Smooth muscle cell (in vitro differentiated cells): Measurements from ENCODE around the gene SCN4B. TPM values are rescaled to one million over a fixed set of nuclear protein-coding genes. Genes with fewer than 3 reads are reported as not detected.
A peak's percentile ranks its signal among the peaks of the same experiment; 100 is the strongest.

Source experiments
- DNase-seq: peaks from one replicate; lab custom pipeline; 2025; ENCODE audit not compliant: unreplicated experiment; lab: John Stamatoyannopoulos, UW
- H2AFZ ChIP-seq: fragments of 200-600 bp; sonication (generic); 2 replicates; pipeline ENCODE4 v1.6.0; 2016; ENCODE audit warnings: antibody characterized with exemption, low read depth, mild to moderate bottlenecking
- H3F3A ChIP-seq: fragments of 200-600 bp; sonication (generic); 2 replicates; pipeline ENCODE4 v1.6.0; 2017; ENCODE audit warnings: antibody characterized with exemption, low read depth
- H3K27ac ChIP-seq: fragments of 200-600 bp; sonication (generic); 2 replicates; pipeline ENCODE4 v1.5.1; 2016; ENCODE audit warnings: low read depth, mild to moderate bottlenecking
- H3K27me3 ChIP-seq: fragments of 200-600 bp; sonication (generic); 2 replicates; pipeline ENCODE4 v1.6.1; 2016; ENCODE audit warnings: low read depth, mild to moderate bottlenecking
- H3K36me3 ChIP-seq: fragments of 200-600 bp; sonication (generic); 2 replicates; pipeline ENCODE4 v1.5.1; 2016; ENCODE audit warnings: low read depth
- H3K4me1 ChIP-seq: fragments of 200-600 bp; sonication (generic); 2 replicates; pipeline ENCODE4 v1.5.1; 2016; ENCODE audit warnings: low read depth
- H3K4me2 ChIP-seq: fragments of 200-600 bp; sonication (generic); 2 replicates; pipeline ENCODE4 v1.6.0; 2016; ENCODE audit warnings: mild to moderate bottlenecking
- H3K4me3 ChIP-seq: fragments of 200-600 bp; sonication (generic); 2 replicates; pipeline ENCODE4 v1.5.1; 2016; ENCODE audit warnings: mild to moderate bottlenecking
- H3K79me2 ChIP-seq: fragments of 200-600 bp; sonication (generic); 2 replicates; pipeline ENCODE4 v1.6.0; 2016; ENCODE audit warnings: low read depth, mild to moderate bottlenecking
- H3K9ac ChIP-seq: fragments of 200-600 bp; sonication (generic); 2 replicates; pipeline ENCODE4 v1.6.0; 2016; ENCODE audit warnings: low read depth
- H3K9me3 ChIP-seq: fragments of 200-600 bp; sonication (generic); replicated peaks from 2 replicates; pipeline ENCODE4 v1.5.1; 2016; ENCODE audit warnings: low read depth
- H4K20me1 ChIP-seq: fragments of 200-600 bp; sonication (generic); 2 replicates; pipeline ENCODE4 v1.6.0; 2016; ENCODE audit warnings: low read depth
- CTCF ChIP-seq: fragments of 200-600 bp; sonication (generic); IDR thresholded peaks from 2 replicates; pipeline ENCODE4 v1.5.1; 2017; ENCODE audit warnings: borderline replicate concordance, mild to moderate bottlenecking, antibody characterized with exemption; ENCODE audit not compliant: insufficient read depth, poor library complexity, severe bottlenecking
- WGBS: methylation state at CpG from one replicate; pipeline ENCODE4 v1.1.7; 2016; ENCODE audit warnings: low lambda C conversion rate; 5-methylcytosine and 5-hydroxymethylcytosine counted together
- polyA plus RNA-seq: library from polyadenylated mRNA; unstranded; fragments of >200 nt; fragmentation: Nextera tagmentation; extraction: Ambion mirVana; gene quantifications from 2 replicates; pipeline ENCODE4 v1.2.1, GENCODE V29; 2016
- total RNA-seq: library from RNA; depleted of rRNA; stranded (reverse); fragments of >200 nt; gene quantifications from 2 replicates; pipeline ENCODE4 v1.2.3, GENCODE V29; 2014

SCN4B gene
- total and polyA plus RNA-seq, 2 experiments from 2014 or later: not detected

- Histone ChIP-seq H3K36me3 (no peaks in the 10 kb centered on the region), H3K4me2 (no peak overlapping the region), H3K27me3 (peaks cover 57% of the 10 kb centered on the region), H4K20me1 (no peaks in the 10 kb centered on the region), H3F3A (no peaks in the 10 kb centered on the region), H3K9me3 (no peaks in the 10 kb centered on the region), H3K9ac (no peak overlapping the region), H2AFZ (no peak overlapping the region), H3K79me2 (no peaks in the 10 kb centered on the region), H3K4me3 (no peak overlapping the region), H3K4me1 (no peaks in the 10 kb centered on the region), H3K27ac (no peak overlapping the region)
- WGBS: 85% methylated on average over 6 of the region's 6 CpGs
- DNase-seq: no peak
- no peak for TF ChIP-seq CTCF
Measured at GRCh38 chr11:118146554-118146953, 6.1 kb downstream of the SCN4B start.

GRCh38 chr11:118145285-118146227 lies 7.1 kb downstream of the SCN4B start:
- H3K27ac ChIP-seq: no peak overlapping the region
- H3K4me1 ChIP-seq: no peaks in the 10 kb centered on the region
- no peaks in the 10 kb centered on the region for H3K9me3 ChIP-seq
- no peaks in the 10 kb centered on the region for H4K20me1 ChIP-seq
- no peaks in the 10 kb centered on the region for H3F3A ChIP-seq
- peak; percentile 43 for DNase-seq
- WGBS: 2% methylated on average over 50 of the region's 78 CpGs
- peaks cover 57% of the 10 kb centered on the region for H3K27me3 ChIP-seq
- TF ChIP-seq CTCF: peak; percentile 92
- H3K4me2 ChIP-seq: peak overlapping the region; percentile 86
- no peak overlapping the region for H3K9ac ChIP-seq
- H3K79me2 ChIP-seq: no peaks in the 10 kb centered on the region
- H2AFZ ChIP-seq: peak overlapping the region; percentile 84
- peak overlapping the region; percentile 56 for H3K4me3 ChIP-seq
- H3K36me3 ChIP-seq: no peaks in the 10 kb centered on the region

- no peak overlapping the region for H3K4me2 ChIP-seq
- H3K79me2 ChIP-seq: no peaks in the 10 kb centered on the region
- peaks cover 52% of the 10 kb centered on the region for H3K27me3 ChIP-seq
- H3F3A ChIP-seq: no peaks in the 10 kb centered on the region
- no peak overlapping the region for H2AFZ ChIP-seq
- no peaks in the 10 kb centered on the region for H3K36me3 ChIP-seq
- no peak overlapping the region for H3K27ac ChIP-seq
- H3K4me3 ChIP-seq: no peak overlapping the region
- H4K20me1 ChIP-seq: no peaks in the 10 kb centered on the region
- no peak overlapping the region for H3K9ac ChIP-seq
- no peaks in the 10 kb centered on the region for H3K9me3 ChIP-seq
- no peak for TF ChIP-seq CTCF
- H3K4me1 ChIP-seq: no peaks in the 10 kb centered on the region
- DNase-seq: no peak
- WGBS: 75% methylated on average over 20 of the region's 20 CpGs
Measured at GRCh38 chr11:118144301-118145268, 8.0 kb downstream of the SCN4B start.
